Neural cell (in vitro differentiated cells): ENCODE data around the gene DCAF5. TPM values are rescaled to one million over a fixed set of nuclear protein-coding genes. Genes with fewer than 3 reads are reported as not detected.

Experiments
- H2AFZ ChIP-seq: fragments of 200-600, 300-800 bp; sonication (generic), shearing (Covaris generic); 2 replicates; pipeline ENCODE4 v1.6.0; 2014; ENCODE audit warnings: low read depth, mild to moderate bottlenecking, antibody characterized with exemption, low read length, moderate library complexity
- H3F3A ChIP-seq: fragments of 200-600 bp; shearing (Covaris generic); 2 replicates; pipeline ENCODE4 v1.6.1; 2016; ENCODE audit warnings: mild to moderate bottlenecking, moderate library complexity, mixed read lengths, antibody characterized with exemption, low read length; ENCODE audit not compliant: insufficient read depth, poor library complexity, severe bottlenecking
- H3K27ac ChIP-seq: fragments of 200-600, 300-800 bp; sonication (generic), shearing (Covaris generic); 2 replicates; pipeline ENCODE4 v1.5.1; 2014; ENCODE audit warnings: mild to moderate bottlenecking, low read length, moderate library complexity
- H3K27me3 ChIP-seq: fragments of 300-800, 200-600 bp; sonication (generic), shearing (Covaris generic); 2 replicates; pipeline ENCODE4 v1.6.0; 2014; ENCODE audit warnings: mild to moderate bottlenecking, low read depth, low read length, moderate library complexity; ENCODE audit not compliant: insufficient read depth
- H3K36me3 ChIP-seq: fragments of 300-800, 200-600 bp; sonication (generic), shearing (Covaris generic); 2 replicates; pipeline ENCODE4 v1.5.1; 2014; ENCODE audit warnings: mild to moderate bottlenecking, antibody characterized with exemption, low read length, moderate library complexity; ENCODE audit not compliant: insufficient read depth
- H3K4me2 ChIP-seq: fragments of 300-800, 200-600 bp; sonication (generic), shearing (Covaris generic); 2 replicates; pipeline ENCODE4 v1.6.0; 2014; ENCODE audit warnings: mild to moderate bottlenecking, low read length
- H3K4me3 ChIP-seq: fragments of 300-800, 200-600 bp; sonication (generic), shearing (Covaris generic); 2 replicates; pipeline ENCODE4 v1.5.1; 2014; ENCODE audit warnings: mild to moderate bottlenecking, low read length, moderate library complexity
- H3K79me2 ChIP-seq: fragments of 200-600 bp; shearing (Covaris generic); replicated peaks from 2 replicates; pipeline ENCODE4 v1.6.0; 2014; ENCODE audit warnings: mild to moderate bottlenecking, low read length, moderate library complexity; ENCODE audit not compliant: insufficient read depth
- H3K9ac ChIP-seq: fragments of 300-800, 200-600 bp; sonication (generic), shearing (Covaris generic); 2 replicates; pipeline ENCODE4 v1.6.1; 2016; ENCODE audit warnings: mild to moderate bottlenecking, low read length, mixed read lengths
- H3K9me2 ChIP-seq: fragments of 200-600 bp; shearing (Covaris generic); 2 replicates; pipeline ENCODE4 v1.6.1; 2016; ENCODE audit warnings: mild to moderate bottlenecking, low read length, mixed read lengths; ENCODE audit not compliant: insufficient read depth
- H3K9me3 ChIP-seq: fragments of 200-600, 300-800 bp; sonication (generic), shearing (Covaris generic); 2 replicates; pipeline ENCODE4 v1.6.1; 2016; ENCODE audit warnings: mild to moderate bottlenecking, mixed run types, low read length, moderate library complexity, mixed read lengths
- H4K20me1 ChIP-seq: fragments of 200-600 bp; shearing (Covaris generic); 2 replicates; pipeline ENCODE4 v1.6.1; 2016; ENCODE audit warnings: mild to moderate bottlenecking, mixed run types; ENCODE audit not compliant: insufficient read depth
- CTCF ChIP-seq: fragments of 450-650 bp; IDR thresholded peaks from 2 replicates; pipeline ENCODE4 v1.5.1; 2014; ENCODE audit warnings: antibody characterized with exemption, mild to moderate bottlenecking, moderate library complexity; ENCODE audit not compliant: poor library complexity, severe bottlenecking
- EP300 ChIP-seq: fragments of 450-650 bp; conservative IDR thresholded peaks from 2 replicates; pipeline ENCODE4 v1.6.1; 2014; ENCODE audit warnings: antibody characterized with exemption, mild to moderate bottlenecking, moderate library complexity; ENCODE audit not compliant: poor library complexity, severe bottlenecking
- EZH2 ChIP-seq: fragments of 200-600, 300-800 bp; shearing (Covaris generic), sonication (generic); IDR thresholded peaks from 2 replicates; pipeline ENCODE4 v1.6.1; 2014; ENCODE audit warnings: antibody characterized with exemption, low read length, borderline replicate concordance, mild to moderate bottlenecking; ENCODE audit not compliant: insufficient read depth, poor library complexity, severe bottlenecking
- MXI1 ChIP-seq: fragments of 450-650 bp; conservative IDR thresholded peaks from 2 replicates; pipeline ENCODE4 v1.6.1; 2014; ENCODE audit warnings: antibody characterized with exemption, mild to moderate bottlenecking; ENCODE audit not compliant: poor library complexity, severe bottlenecking
- POLR2AphosphoS5 ChIP-seq: IDR thresholded peaks from 2 replicates; pipeline ENCODE4 v1.6.1; 2012
- RAD21 ChIP-seq: fragments of 450-650 bp; conservative IDR thresholded peaks from 2 replicates; pipeline ENCODE4 v1.6.1; 2014; ENCODE audit warnings: antibody characterized with exemption, mild to moderate bottlenecking, moderate library complexity
- REST ChIP-seq: IDR thresholded peaks from 2 replicates; pipeline ENCODE4 v1.6.1; 2012; ENCODE audit warnings: borderline replicate concordance
- SMC3 ChIP-seq: fragments of 450-650 bp; conservative IDR thresholded peaks from 2 replicates; pipeline ENCODE4 v1.6.1; 2014; ENCODE audit warnings: antibody characterized with exemption, mild to moderate bottlenecking, moderate library complexity; ENCODE audit not compliant: poor library complexity
- TAF1 ChIP-seq: IDR thresholded peaks from 2 replicates; pipeline ENCODE4 v1.6.1; 2012; ENCODE audit warnings: low read depth
- polyA plus RNA-seq: library from polyadenylated mRNA; depleted of rRNA; stranded (reverse); fragments of >200 nt; gene quantifications from 2 replicates; pipeline ENCODE4 v1.2.3, GENCODE V29; 2014

DCAF5 gene
- polyA plus RNA-seq, 1 donor from 2014 or later, result 33.5 TPM

GRCh38 chr14:69094481-69094880 lies 58.4 kb downstream of the DCAF5 start:
- Histone ChIP-seq H3K4me3 (no peak overlapping the region), H3K27me3 (no peaks in the 10 kb centered on the region), H4K20me1 (no peaks in the 10 kb centered on the region), H3K9ac (no peak overlapping the region), H3F3A (no peaks in the 10 kb centered on the region), H3K79me2 (no peaks in the 10 kb centered on the region), H3K36me3 (no peaks in the 10 kb centered on the region), H3K4me2 (no peak overlapping the region), H3K9me2 (no peaks in the 10 kb centered on the region), H2AFZ (no peak overlapping the region), H3K9me3 (no peaks in the 10 kb centered on the region), H3K27ac (no peak overlapping the region)
- TF ChIP-seq EP300, result no peak
- TF ChIP-seq POLR2AphosphoS5, result no peak
- TF ChIP-seq CTCF, result no peak
- no peak for TF ChIP-seq MXI1
- no peak for TF ChIP-seq SMC3
- TF ChIP-seq EZH2, result no peak
- TF ChIP-seq REST, result no peak
- TF ChIP-seq TAF1, result no peak
- TF ChIP-seq RAD21, result no peak

- H3K4me2 ChIP-seq, result no peak overlapping the region
- H3K27me3 ChIP-seq, result no peaks in the 10 kb centered on the region
- H3K4me3 ChIP-seq, result no peak overlapping the region
- H3K9ac ChIP-seq, result no peak overlapping the region
- no peaks in the 10 kb centered on the region for H3F3A ChIP-seq
- no peak overlapping the region for H2AFZ ChIP-seq
- H3K9me3 ChIP-seq, result no peaks in the 10 kb centered on the region
- no peaks in the 10 kb centered on the region for H3K79me2 ChIP-seq
- TF ChIP-seq TAF1, result no peak
- no peak for TF ChIP-seq EZH2
- TF ChIP-seq SMC3, result no peak
- no peak for TF ChIP-seq REST
- TF ChIP-seq CTCF, result no peak
- no peak for TF ChIP-seq POLR2AphosphoS5
- TF ChIP-seq MXI1, result no peak
- no peak for TF ChIP-seq EP300
- TF ChIP-seq RAD21, result no peak
- no peaks in the 10 kb centered on the region for H4K20me1 ChIP-seq
- H3K36me3 ChIP-seq, result no peaks in the 10 kb centered on the region
- H3K9me2 ChIP-seq, result no peaks in the 10 kb centered on the region
- no peak overlapping the region for H3K27ac ChIP-seq
Observed at GRCh38 chr14:69093631-69094421, 59.1 kb downstream of the DCAF5 start.
